ENCODE data around the gene TSBP1.

The TSBP1 gene

GRCh38 chr6:32249262-32249661, 122.4 kb downstream of the TSBP1 start:
- Histone ChIP-seq H3F3A (ENCODE audit: insufficient read depth, low read length) (peaks cover 9% of the 10 kb centered on the region), H3K4me2 (ENCODE audit: low read depth, low read length) (no peak overlapping the region), H3K27me3 (replicated peaks; ENCODE audit: insufficient read depth, low read length) (peaks cover 72% of the 10 kb centered on the region), H3K9ac (ENCODE audit: low read length) (no peak overlapping the region), H3K79me2 (ENCODE audit: low read length) (no peaks in the 10 kb centered on the region), H4K20me1 (ENCODE audit: insufficient read depth, low read length) (no peaks in the 10 kb centered on the region), H3K36me3 (replicated peaks; ENCODE audit: insufficient read depth, low read length) (no peaks in the 10 kb centered on the region), H3K9me3 (replicated peaks; ENCODE audit: insufficient read depth, low read length) (no peaks in the 10 kb centered on the region), H2AFZ (ENCODE audit: low read length) (no peak overlapping the region), H3K27ac (ENCODE audit: low read length) (no peak overlapping the region), H3K4me1 (ENCODE audit: low read length) (no peaks in the 10 kb centered on the region), H3K9me2 (replicated peaks; ENCODE audit: insufficient read depth, low read length) (no peaks in the 10 kb centered on the region), H3K4me3 (ENCODE audit: low read length) (no peak overlapping the region)
- no peak for TF ChIP-seq EZH2phosphoT487 (IDR thresholded peaks at IDR 0.05; ENCODE audit: low read length)
- TF ChIP-seq CTCF (IDR thresholded peaks at IDR 0.05; ENCODE audit: low read length): no peak
- no peak for TF ChIP-seq EZH2 (optimal IDR thresholded peaks at IDR 0.05; ENCODE audit: low read depth, low read length)
- no peak for DNase-seq

GRCh38 chr6:32247401-32247800, 124.3 kb downstream of the TSBP1 start:
- Histone ChIP-seq H3K79me2 (ENCODE audit: low read length) (no peaks in the 10 kb centered on the region), H3K4me3 (ENCODE audit: low read length) (no peak overlapping the region), H3K9ac (ENCODE audit: low read length) (no peak overlapping the region), H3K9me2 (replicated peaks; ENCODE audit: insufficient read depth, low read length) (no peaks in the 10 kb centered on the region), H4K20me1 (ENCODE audit: insufficient read depth, low read length) (no peaks in the 10 kb centered on the region), H3K9me3 (replicated peaks; ENCODE audit: insufficient read depth, low read length) (no peaks in the 10 kb centered on the region), H3K27me3 (replicated peaks; ENCODE audit: insufficient read depth, low read length) (peaks cover 62% of the 10 kb centered on the region), H3K27ac (ENCODE audit: low read length) (no peak overlapping the region), H3K4me2 (ENCODE audit: low read depth, low read length) (no peak overlapping the region), H3K36me3 (replicated peaks; ENCODE audit: insufficient read depth, low read length) (no peaks in the 10 kb centered on the region), H3K4me1 (ENCODE audit: low read length) (no peaks in the 10 kb centered on the region), H3F3A (ENCODE audit: insufficient read depth, low read length) (peaks cover 3% of the 10 kb centered on the region; the same call in 1 of the 2 replicates), H2AFZ (ENCODE audit: low read length) (no peak overlapping the region)
- no peak for TF ChIP-seq CTCF (IDR thresholded peaks at IDR 0.05; ENCODE audit: low read length)
- no peak for TF ChIP-seq EZH2phosphoT487 (IDR thresholded peaks at IDR 0.05; ENCODE audit: low read length)
- TF ChIP-seq EZH2 (optimal IDR thresholded peaks at IDR 0.05; ENCODE audit: low read depth, low read length): no peak
- no peak for DNase-seq

GRCh38 chr6:32244946-32245398, 126.7 kb downstream of the TSBP1 start:
- Histone ChIP-seq H3K4me2 (ENCODE audit: low read depth, low read length) (peak overlapping the region; percentile 5; the same call in 1 of the 2 replicates), H3F3A (ENCODE audit: insufficient read depth, low read length) (no peaks in the 10 kb centered on the region), H3K4me3 (ENCODE audit: low read length) (no peak overlapping the region), H2AFZ (ENCODE audit: low read length) (no peak overlapping the region; the same call in 1 of the 2 replicates), H3K9me2 (replicated peaks; ENCODE audit: insufficient read depth, low read length) (no peaks in the 10 kb centered on the region), H3K4me1 (ENCODE audit: low read length) (no peaks in the 10 kb centered on the region), H3K9ac (ENCODE audit: low read length) (no peak overlapping the region), H3K9me3 (replicated peaks; ENCODE audit: insufficient read depth, low read length) (no peaks in the 10 kb centered on the region), H3K27ac (ENCODE audit: low read length) (no peak overlapping the region), H4K20me1 (ENCODE audit: insufficient read depth, low read length) (no peaks in the 10 kb centered on the region), H3K36me3 (replicated peaks; ENCODE audit: insufficient read depth, low read length) (no peaks in the 10 kb centered on the region), H3K27me3 (replicated peaks; ENCODE audit: insufficient read depth, low read length) (peaks cover 44% of the 10 kb centered on the region; the same call in 1 of the 2 replicates), H3K79me2 (ENCODE audit: low read length) (no peaks in the 10 kb centered on the region)
- TF ChIP-seq EZH2 (optimal IDR thresholded peaks at IDR 0.05; ENCODE audit: low read depth, low read length) (no peak), CTCF (IDR thresholded peaks at IDR 0.05; ENCODE audit: low read length) (peak; percentile 88)
- DNase-seq: peak; percentile 52
